Effector memory CD4-positive, alpha-beta T cell (primary cell): ENCODE data around the gene C10orf120.

Experiments used
- DNase-seq, 3 donors: peaks; one replicate each; pipeline ENCODE4 v3.0.0-alpha.2; 2020
- H3K27ac ChIP-seq: 2 replicates; pipeline ENCODE4 v1.7.0; 2013; ENCODE audit warnings: mild to moderate bottlenecking, low read length, moderate library complexity; ENCODE audit not compliant: insufficient read depth, poor library complexity, severe bottlenecking
- H3K27me3 ChIP-seq: replicated peaks from 2 replicates; pipeline ENCODE4 v1.7.0; 2013; ENCODE audit warnings: mild to moderate bottlenecking, low read length; ENCODE audit not compliant: insufficient read depth, control insufficient read depth, poor library complexity, severe bottlenecking
- H3K36me3 ChIP-seq: 2 replicates; pipeline ENCODE4 v1.7.0; 2013; ENCODE audit warnings: mild to moderate bottlenecking, low read length, moderate library complexity; ENCODE audit not compliant: control insufficient read depth, insufficient read depth
- H3K4me1 ChIP-seq: 2 replicates; pipeline ENCODE4 v1.7.0; 2013; ENCODE audit warnings: low read length, mild to moderate bottlenecking; ENCODE audit not compliant: control insufficient read depth, insufficient read depth, poor library complexity, severe bottlenecking
- H3K4me3 ChIP-seq: 2 replicates; pipeline ENCODE4 v1.7.0; 2013; ENCODE audit warnings: low read length, low read depth, mild to moderate bottlenecking; ENCODE audit not compliant: insufficient read depth, poor library complexity, severe bottlenecking
- H3K9me3 ChIP-seq: 2 replicates; pipeline ENCODE4 v1.7.0; 2013; ENCODE audit warnings: mild to moderate bottlenecking, low read length, moderate library complexity; ENCODE audit not compliant: control insufficient read depth

Gene C10orf120

DNA sequence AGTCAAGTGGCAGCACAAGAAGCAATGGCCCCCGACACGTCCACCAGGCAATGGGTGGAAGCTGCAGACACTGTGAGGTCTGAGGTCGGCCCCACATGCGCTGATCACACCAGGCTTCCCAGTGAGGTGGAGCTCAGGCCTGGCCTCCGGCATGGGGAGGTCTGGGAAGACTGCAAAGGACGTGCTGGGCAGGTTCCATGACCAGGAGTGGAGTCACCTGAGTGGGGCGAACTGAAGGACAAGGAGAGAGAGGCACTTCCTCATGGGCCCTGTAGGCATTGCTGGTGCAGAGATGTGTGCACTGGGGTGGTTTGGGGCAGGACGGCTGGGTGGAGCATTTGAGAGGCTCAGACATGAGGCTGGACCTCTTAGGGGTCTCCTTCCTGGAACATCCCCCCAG, 35.1 kb downstream of the C10orf120 start:
- Histone ChIP-seq H3K4me1 (no peaks in the 10 kb centered on the region), H3K36me3 (no peaks in the 10 kb centered on the region), H3K9me3 (no peaks in the 10 kb centered on the region), H3K27me3 (no peaks in the 10 kb centered on the region), H3K27ac (no peak overlapping the region), H3K4me3 (no peak overlapping the region)
- DNase-seq = no peak

- no peaks in the 10 kb centered on the region for H3K9me3 ChIP-seq
- DNase-seq = no peak
- H3K27ac ChIP-seq = no peak overlapping the region
- H3K27me3 ChIP-seq = no peaks in the 10 kb centered on the region
- H3K36me3 ChIP-seq = no peaks in the 10 kb centered on the region
- H3K4me1 ChIP-seq = no peaks in the 10 kb centered on the region
- no peak overlapping the region for H3K4me3 ChIP-seq
Measured at GRCh38 chr10:122663516-122664130, 36.0 kb downstream of the C10orf120 start.

DNA sequence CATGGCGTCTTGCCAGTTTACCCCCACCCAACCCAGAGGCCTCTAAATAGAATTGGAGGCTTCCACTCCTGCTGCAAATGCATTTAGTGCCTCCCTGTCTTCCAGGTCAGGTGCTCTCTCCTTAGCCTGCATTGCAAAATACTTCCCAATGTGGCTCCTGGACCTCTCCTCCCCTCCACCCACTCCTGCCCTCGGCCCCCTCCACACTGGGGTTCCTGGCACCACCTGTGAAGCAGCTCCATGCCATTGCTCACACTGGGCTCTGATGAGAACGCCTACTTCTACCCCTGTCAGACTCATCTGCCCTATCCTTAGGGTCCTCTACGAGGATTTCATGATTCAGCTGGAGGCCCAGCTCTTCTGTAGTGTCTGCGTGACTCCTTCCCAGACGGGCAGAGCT, 37.4 kb downstream of the C10orf120 start:
- Histone ChIP-seq H3K9me3 (no peaks in the 10 kb centered on the region), H3K27me3 (no peaks in the 10 kb centered on the region), H3K36me3 (no peaks in the 10 kb centered on the region), H3K4me3 (no peak overlapping the region), H3K27ac (no peak overlapping the region), H3K4me1 (no peaks in the 10 kb centered on the region)
- DNase-seq = no peak

- no peak overlapping the region for H3K27ac ChIP-seq
- no peak overlapping the region for H3K4me3 ChIP-seq
- H3K36me3 ChIP-seq = no peaks in the 10 kb centered on the region
- no peaks in the 10 kb centered on the region for H3K4me1 ChIP-seq
- no peak for DNase-seq
- H3K27me3 ChIP-seq = no peaks in the 10 kb centered on the region
- no peaks in the 10 kb centered on the region for H3K9me3 ChIP-seq
Measured at GRCh38 chr10:122660696-122661095, 39.0 kb downstream of the C10orf120 start.

DNA sequence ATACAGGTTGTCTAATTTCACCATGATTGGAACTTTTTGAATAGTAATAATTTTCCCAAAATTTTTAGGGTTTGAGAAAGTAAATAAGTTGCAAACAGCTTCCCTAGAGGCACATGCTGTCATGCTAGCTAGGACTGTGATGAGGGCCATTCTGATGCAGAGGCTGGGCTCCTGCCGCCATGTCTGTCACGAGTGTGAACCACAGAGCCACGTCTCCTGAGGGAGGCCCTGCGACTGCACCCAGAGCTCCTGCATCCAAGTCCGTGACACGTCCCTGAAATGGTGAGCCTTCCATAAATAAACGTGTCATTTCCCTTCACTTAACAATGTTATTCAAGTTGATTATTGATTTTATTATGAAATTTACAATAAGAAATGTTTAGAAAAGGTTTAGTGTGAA, 40.0 kb downstream of the C10orf120 start:
- Histone ChIP-seq H3K27ac (no peak overlapping the region), H3K9me3 (no peaks in the 10 kb centered on the region), H3K27me3 (no peaks in the 10 kb centered on the region), H3K36me3 (no peaks in the 10 kb centered on the region), H3K4me1 (no peaks in the 10 kb centered on the region), H3K4me3 (no peak overlapping the region)
- DNase-seq = no peak

- Histone ChIP-seq H3K36me3 (no peaks in the 10 kb centered on the region), H3K27ac (no peak overlapping the region), H3K27me3 (no peaks in the 10 kb centered on the region), H3K9me3 (no peaks in the 10 kb centered on the region), H3K4me3 (no peak overlapping the region), H3K4me1 (no peaks in the 10 kb centered on the region)
- DNase-seq = no peak
Measured at GRCh38 chr10:122659126-122659525, 40.5 kb downstream of the C10orf120 start.

GRCh38 chr10:122658356-122659049, 41.1 kb downstream of the C10orf120 start:
- H3K36me3 ChIP-seq = no peaks in the 10 kb centered on the region
- H3K9me3 ChIP-seq = no peaks in the 10 kb centered on the region
- DNase-seq = no peak
- no peaks in the 10 kb centered on the region for H3K27me3 ChIP-seq
- H3K27ac ChIP-seq = no peak overlapping the region
- H3K4me1 ChIP-seq = no peaks in the 10 kb centered on the region
- no peak overlapping the region for H3K4me3 ChIP-seq

DNA sequence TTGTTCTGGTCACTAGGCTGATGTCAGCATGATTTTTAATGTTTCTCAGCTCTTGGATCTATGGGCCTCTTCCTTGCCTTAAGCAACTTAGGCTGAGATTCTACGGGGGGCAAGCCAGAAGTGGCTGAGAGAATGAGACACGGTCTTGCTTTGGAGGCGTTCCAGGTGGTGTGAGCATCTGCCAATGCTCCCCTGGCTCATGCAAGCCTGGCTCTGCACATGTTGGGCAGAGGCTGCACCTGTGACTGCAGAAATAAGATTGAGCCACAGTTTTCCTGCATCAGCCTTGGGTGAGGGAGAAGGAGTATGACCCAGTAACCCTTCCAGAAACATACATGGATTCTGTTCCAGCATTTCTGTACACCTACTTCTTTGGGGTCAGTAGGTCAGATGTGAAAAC, 41.9 kb downstream of the C10orf120 start:
- Histone ChIP-seq H3K27ac (no peak overlapping the region), H3K27me3 (no peaks in the 10 kb centered on the region), H3K9me3 (no peaks in the 10 kb centered on the region), H3K4me3 (no peak overlapping the region), H3K36me3 (no peaks in the 10 kb centered on the region), H3K4me1 (no peaks in the 10 kb centered on the region)
- no peak for DNase-seq

GRCh38 chr10:122657255-122657654, 42.4 kb downstream of the C10orf120 start:
- no peaks in the 10 kb centered on the region for H3K27me3 ChIP-seq
- H3K4me3 ChIP-seq = no peak overlapping the region
- no peak for DNase-seq
- H3K27ac ChIP-seq = no peak overlapping the region
- no peaks in the 10 kb centered on the region for H3K4me1 ChIP-seq
- H3K9me3 ChIP-seq = no peaks in the 10 kb centered on the region
- no peaks in the 10 kb centered on the region for H3K36me3 ChIP-seq

GRCh38 chr10:122656741-122657140, 42.9 kb downstream of the C10orf120 start:
- Histone ChIP-seq H3K4me1 (no peaks in the 10 kb centered on the region), H3K36me3 (no peaks in the 10 kb centered on the region), H3K27me3 (no peaks in the 10 kb centered on the region), H3K4me3 (no peak overlapping the region), H3K9me3 (no peaks in the 10 kb centered on the region), H3K27ac (no peak overlapping the region)
- DNase-seq = no peak
